ENCODE data around the gene ADARB1.

DNA sequence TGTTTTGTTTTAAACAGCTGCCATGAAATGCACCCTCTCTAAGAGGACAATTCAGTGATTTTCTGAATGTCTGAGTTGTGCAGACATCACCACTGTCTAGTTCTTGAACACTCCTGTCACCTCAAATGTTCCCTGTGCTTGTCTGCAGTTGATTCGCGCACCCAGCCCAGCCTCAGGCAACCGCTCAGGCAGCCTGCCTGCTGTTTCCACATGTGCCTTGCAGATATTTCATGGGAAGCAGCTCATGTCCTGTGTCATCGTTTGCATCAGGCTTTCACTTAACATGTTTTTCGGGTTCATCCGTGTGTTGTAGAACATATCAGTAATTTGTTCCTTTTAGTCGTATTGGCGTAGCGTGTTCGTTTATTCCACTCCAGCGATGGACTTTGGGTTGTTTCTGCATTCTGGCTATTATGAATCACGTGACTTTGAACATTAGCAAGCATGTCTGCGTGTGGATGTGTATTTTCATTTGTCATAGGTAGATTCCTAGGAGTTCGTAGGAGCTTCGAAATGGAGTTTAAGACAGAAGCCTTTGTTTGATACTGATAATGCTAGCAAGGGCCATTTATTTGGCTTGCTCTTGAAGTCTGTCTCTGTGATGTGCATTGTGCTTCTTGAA is 12.1 kb downstream of the ADARB1 start:
- TF ChIP-seq, protein P1, sequence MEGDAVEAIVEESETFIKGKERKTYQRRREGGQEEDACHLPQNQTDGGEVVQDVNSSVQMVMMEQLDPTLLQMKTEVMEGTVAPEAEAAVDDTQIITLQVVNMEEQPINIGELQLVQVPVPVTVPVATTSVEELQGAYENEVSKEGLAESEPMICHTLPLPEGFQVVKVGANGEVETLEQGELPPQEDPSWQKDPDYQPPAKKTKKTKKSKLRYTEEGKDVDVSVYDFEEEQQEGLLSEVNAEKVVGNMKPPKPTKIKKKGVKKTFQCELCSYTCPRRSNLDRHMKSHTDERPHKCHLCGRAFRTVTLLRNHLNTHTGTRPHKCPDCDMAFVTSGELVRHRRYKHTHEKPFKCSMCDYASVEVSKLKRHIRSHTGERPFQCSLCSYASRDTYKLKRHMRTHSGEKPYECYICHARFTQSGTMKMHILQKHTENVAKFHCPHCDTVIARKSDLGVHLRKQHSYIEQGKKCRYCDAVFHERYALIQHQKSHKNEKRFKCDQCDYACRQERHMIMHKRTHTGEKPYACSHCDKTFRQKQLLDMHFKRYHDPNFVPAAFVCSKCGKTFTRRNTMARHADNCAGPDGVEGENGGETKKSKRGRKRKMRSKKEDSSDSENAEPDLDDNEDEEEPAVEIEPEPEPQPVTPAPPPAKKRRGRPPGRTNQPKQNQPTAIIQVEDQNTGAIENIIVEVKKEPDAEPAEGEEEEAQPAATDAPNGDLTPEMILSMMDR (conservative IDR thresholded peaks at IDR 0.05; ENCODE audit: low read depth, low read length), result no peak
- TF ChIP-seq EZH2phosphoT487 (IDR thresholded peaks at IDR 0.05; ENCODE audit: borderline replicate concordance, low read length) (no peak), EZH2 (IDR thresholded peaks at IDR 0.05; ENCODE audit: low read length, unreplicated experiment) (no peak)

All from PC-3 (cell line).